Measurements from ENCODE around the gene GPR132. TPM values are rescaled to one million over a fixed set of nuclear protein-coding genes. Genes with fewer than 3 reads are reported as not detected.

GPR132 gene
- total RNA-seq, 1 donor from 2014 or later = 0.82 TPM

DNA sequence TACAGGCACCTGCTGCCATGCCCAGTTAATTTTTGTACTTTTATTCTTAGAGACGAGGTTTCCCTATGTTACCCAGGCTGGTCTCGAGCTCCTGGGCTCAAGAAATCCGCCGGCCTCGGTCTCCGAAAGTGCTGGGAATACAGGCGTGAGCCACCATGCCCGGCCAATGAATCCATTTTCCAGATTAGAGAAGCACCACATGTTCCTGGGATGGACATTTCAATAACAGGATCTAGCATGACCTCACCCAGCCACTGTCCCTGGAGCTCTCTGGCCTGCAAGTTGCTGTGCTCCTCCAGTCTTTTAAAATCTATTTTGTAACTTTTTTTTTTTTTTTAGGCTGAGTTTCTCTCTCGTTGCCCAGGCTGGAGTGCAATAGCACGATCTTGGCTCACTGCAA is 2.2 kb downstream of the GPR132 start:
- DNase-seq (ENCODE audit: extremely low read depth, low read depth, low spot score) = no peak

DNA sequence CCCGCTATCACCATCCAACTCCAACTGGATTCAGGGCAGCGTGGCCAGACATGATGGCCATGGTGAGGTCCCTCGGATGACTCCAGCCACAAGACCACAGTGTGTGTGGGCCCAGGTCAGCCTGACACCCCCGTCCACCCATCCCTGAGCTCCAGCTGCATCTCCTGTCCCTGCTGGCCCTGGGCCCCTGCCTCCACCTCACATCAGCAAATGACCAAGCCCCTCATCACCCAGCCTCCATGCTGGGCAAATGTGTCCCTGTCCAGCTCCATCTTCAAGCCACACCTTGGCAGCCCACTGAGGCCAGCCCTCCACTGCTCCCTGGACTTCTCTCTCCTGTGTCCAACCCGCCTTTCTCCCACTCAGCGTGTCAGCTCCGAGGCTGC is 3.2 kb downstream of the GPR132 start:
- no peak for DNase-seq (ENCODE audit: extremely low read depth, low read depth, low spot score)

DNA sequence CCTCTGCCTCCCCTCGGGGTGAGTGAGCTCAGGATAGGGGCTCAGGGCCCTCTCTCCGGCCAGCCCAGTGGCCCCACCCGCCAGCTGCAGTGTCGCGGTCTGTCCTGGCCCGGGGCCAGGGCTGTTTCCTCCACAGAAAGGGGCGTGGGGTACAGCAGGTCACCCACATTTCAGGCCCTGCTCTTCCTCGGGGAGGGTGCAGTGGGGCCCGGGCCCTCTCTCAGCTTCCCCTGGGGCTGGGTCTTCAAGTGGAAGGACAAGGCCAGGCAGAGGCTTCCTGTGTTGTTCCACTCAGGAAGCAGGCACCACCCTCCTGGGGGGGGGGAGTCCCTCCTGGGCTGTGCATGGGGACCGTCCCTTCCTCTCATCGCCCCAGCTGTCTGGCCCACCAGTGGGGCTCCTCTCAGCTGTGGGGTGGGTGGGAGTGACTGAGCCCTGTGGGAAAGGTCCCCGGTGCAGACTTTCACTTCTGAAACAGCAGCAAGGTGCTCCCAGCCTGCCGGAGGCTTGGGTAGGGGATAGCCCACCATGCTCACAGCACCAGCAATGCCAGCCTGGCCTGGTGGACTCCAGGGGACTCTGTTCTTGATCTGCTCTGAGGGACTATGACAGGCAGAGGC is 3.7 kb downstream of the GPR132 start:
- no peak for DNase-seq (ENCODE audit: extremely low read depth, low read depth, low spot score)

DNA sequence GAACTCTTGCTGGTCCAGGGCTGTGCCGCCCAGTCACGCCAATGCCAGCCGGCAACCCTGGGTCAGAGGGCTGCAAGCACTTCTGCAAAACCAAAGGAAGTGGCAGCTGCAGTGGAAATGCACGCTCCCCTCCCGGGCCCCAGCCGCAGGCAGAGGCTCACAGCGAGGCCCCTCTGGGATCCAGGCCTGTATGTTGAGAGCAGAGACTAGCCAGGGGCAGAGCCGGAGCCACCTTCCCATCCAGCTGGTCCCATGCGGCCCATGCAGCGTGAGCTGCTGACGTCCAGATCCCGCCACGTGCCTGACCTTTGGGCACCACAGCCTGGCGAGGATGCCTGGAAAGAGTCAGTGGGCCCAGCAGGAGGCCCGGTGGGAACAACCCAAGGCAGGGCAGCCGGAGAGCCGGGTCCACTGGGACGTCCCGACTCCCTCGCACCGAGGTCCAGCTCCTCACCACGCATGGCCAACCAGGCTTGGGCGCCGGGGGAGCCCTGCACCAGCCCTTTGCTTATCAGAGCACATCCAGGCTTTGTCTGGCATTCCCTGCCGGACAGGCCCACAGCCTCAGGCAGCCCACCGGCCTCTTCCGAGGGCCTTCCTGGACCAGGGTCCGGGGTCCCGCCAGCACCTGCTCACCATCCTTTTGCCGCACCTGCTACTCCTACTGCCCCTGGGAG is 4.3 kb downstream of the GPR132 start:
- no peak for DNase-seq (ENCODE audit: extremely low read depth, low read depth, low spot score)

DNA sequence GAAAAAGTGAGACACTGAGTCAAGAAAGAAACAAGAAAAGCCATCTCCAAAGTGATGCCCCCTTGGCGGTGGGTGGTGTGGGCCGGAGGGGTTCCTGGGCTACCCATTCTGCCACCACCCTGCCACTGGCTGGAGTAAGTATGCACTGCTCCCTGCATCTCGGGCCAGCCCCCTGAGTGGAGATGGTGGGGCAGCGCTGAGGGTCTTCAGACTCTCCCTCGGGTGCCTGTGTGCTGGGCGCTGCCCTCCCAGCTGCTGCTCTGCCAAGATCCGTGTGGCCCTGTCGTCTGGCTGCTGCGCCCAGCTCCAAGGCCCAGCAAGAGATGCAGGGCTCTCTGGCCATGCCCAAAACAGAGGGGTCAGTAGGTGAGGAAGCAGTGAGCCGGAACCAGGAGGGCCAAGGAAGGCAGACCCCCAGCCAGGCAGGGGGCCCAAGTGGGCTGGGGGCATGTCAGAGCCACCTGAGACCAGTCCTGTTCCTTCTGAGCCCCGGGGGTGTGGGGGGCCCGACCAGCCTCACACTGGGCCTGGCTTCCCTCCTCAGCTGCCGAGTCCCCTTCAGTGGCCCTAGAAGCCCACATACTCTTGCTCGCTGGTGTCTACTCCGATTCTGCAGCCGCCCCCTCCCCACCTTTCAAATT is 5.2 kb downstream of the GPR132 start:
- no peak for DNase-seq (ENCODE audit: extremely low read depth, low read depth, low spot score)

DNA sequence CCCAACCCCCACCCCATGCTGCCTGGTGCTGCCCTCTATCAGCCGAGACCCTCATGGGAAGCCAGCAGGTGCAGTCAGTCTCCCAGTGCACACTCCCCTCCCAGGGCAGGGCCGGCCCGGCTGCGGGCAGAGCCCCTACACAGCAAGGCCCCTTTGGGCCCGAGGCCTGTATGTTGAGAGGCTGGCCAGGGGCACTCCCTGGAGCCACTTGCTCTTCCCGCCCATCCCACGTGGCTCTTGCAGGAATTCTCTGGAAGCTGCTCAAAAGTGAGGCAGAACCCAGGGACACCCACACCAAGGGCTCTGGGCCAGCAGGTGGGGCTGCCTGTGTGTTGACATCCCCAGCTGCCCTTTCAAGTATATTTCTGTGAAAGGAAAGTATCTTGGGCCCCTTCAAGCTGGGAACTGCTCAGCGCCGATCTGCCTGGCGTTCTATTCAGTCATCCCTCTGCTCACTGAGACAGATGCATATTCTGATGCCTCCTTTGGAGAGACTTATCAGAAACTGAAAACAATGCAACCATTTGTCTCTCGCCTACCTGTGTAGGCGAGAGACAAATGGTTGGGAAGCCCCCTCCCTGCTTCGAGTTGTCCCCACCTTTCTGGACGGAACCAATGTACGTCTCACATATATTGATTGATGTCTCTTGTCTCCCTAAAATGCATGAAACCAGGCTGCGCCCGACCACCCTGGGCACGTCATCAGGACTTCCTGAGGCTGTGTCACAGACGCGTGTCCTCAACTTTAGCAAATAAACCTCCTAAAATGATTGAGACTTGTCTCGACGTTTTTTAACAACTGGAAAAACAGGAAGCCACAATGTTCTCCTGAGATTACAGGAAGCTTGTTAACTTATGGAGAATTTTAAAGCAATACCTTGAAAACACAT is 6.0 kb downstream of the GPR132 start:
- DNase-seq (ENCODE audit: extremely low read depth, low read depth, low spot score) = no peak

DNA sequence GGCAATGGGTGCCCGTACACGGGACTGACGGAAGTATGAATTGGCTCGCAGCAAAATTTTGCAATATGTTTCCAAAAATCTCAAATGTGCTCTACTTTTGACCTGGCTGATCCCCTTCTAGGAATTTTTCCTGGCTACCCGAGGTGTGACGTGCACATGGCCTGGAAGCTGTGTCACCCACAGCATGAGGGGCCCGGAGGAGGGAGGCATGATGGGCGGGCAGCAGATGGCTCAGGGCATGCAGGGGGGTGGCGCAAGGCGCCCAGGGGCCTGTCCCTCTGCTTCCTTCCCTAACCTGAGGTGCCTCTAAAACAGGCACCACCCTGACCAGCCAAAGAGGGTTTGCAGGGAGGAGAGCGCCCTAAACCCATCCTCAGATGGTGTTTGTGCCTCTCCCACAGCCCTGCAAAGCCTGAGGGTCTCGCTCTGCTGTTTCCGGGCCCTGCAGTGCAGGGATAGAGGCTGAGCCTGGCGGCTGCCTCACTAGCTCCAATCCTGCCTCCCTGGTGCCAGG is 6.7 kb downstream of the GPR132 start:
- DNase-seq (ENCODE audit: extremely low read depth, low read depth, low spot score) = no peak

DNA sequence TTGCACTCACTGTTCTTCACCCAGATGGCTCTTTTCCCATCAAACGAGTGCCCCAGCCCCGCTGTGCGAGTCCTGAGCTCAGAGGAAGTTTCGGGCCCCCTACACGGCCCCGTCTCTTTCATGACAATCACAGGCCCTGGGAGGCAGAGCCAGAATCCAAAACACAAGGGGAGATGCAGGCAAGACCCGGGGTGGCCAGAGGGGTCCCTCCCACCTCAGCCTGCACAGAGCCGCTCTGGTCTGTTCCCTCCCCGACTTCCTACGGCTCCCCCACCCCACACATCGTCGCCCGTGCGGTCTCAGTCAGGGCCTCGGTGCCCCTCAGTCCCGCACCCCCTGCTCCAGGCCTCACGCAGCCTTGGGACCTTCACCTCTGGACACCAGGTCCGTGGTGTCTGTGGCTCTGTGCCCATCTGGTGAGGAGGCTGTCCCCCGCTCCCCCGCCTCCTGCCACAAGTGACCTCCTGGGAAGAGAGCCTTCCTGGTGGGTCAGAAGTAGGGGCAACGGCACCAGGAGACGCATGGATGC is 8.9 kb downstream of the GPR132 start:
- DNase-seq (ENCODE audit: extremely low read depth, low read depth, low spot score) = no peak

DNA sequence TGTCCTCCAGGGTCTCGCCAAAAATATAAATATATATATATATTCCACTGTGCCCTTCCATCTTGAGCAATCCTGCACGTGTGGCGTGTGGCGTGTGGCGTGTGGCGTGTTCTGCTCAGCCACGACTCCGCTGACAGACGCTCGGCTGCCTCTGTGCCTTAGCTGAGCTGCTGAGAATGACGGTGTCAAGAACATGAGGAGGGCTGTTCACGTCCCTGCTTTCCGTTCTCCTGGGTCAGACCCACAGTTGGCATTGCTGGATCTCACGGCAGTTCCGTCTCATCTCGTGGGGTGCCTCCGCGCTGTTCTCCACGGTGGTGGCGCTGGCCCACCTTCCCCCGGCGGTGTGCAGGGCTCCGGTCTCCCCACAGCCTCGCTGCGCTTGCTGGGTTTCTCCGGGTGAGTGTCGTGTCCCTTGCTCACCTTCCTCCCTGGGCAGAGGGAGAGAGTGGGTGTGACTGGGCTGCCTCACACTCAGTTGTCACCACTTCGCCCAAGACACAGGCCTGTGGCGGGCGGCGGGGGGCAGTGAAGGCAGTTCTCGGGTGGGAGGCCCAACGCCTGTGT is 9.4 kb downstream of the GPR132 start:
- DNase-seq (ENCODE audit: extremely low read depth, low read depth, low spot score) = no peak

DNA sequence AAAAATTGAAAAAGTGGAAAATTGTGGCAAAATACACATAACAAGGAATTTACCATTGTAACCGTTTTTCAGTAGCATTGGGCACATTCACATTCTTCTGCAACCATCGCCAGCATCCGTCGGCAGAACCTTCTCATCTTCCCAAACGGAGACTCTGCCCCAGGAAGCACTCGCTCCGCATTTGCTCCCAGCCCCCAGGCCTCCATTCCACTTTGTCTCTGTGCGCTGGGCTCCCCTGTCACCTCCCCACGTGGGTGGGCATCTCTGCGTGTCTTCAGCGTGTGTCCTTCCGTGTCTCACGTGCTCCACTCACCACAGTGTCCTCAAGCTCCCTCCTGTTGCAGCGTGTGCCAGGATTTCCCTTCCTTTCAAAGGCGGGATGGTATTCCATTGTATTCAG is 9.9 kb downstream of the GPR132 start:
- DNase-seq (ENCODE audit: extremely low read depth, low read depth, low spot score) = no peak

DNA sequence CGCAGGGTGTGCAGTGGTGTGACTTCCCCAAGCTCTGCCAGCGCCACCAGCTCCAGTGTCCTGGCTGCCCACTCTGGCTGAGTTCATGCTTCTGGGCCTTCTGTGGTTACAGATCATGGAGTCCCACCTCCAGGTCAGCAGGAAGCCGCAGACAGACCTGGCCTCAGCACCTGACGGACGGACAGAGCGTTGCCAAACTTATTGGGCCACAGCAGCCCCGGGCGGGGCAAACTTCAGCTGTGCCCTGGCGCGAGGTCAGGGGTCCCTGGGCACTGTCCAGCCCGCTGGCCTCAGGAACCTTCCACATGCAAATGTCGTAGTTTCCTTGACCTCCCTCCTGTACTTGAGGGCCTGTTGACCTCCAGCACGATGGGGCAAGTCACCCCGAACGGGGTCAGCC is 11.2 kb downstream of the GPR132 start:
- no peak for DNase-seq (ENCODE audit: extremely low read depth, low read depth, low spot score)

DNA sequence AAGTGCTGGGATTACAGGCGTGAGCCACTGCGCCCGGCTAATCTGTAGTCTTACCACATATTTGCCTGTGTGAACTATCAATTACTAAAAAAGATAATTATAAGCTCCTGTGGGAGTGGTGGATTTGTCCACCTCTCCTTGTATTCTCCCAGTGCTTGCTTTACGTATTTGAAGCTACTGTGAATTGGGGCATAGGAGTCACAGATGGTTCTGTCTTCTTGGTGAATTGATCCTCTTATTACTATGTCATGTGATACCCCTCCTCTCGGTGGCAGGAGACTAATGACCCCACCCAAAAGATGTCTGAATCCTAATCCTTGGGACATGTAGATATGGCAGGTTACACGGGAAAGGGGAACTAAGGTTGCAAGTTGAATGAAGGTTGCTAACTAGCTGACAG is 11.8 kb downstream of the GPR132 start:
- DNase-seq (ENCODE audit: extremely low read depth, low read depth, low spot score) = no peak

DNA sequence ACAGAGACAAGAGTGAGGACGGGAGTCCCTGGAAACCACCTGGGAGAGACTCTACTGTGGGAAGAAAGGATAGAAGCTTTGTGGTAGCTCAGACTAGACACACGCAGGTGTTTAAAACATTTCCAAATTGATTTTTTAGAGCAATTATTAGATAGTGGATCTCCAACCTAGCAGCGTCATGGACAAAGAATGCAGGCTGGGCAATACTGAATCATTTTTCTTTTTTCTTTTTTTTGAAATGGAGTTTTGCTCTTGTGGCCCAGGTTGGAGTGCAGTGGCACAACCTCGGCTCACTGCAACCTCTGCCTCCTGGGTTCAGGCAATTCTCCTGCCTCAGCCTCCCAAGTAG is 13.1 kb downstream of the GPR132 start:
- no peak for DNase-seq (ENCODE audit: extremely low read depth, low read depth, low spot score)

DNA sequence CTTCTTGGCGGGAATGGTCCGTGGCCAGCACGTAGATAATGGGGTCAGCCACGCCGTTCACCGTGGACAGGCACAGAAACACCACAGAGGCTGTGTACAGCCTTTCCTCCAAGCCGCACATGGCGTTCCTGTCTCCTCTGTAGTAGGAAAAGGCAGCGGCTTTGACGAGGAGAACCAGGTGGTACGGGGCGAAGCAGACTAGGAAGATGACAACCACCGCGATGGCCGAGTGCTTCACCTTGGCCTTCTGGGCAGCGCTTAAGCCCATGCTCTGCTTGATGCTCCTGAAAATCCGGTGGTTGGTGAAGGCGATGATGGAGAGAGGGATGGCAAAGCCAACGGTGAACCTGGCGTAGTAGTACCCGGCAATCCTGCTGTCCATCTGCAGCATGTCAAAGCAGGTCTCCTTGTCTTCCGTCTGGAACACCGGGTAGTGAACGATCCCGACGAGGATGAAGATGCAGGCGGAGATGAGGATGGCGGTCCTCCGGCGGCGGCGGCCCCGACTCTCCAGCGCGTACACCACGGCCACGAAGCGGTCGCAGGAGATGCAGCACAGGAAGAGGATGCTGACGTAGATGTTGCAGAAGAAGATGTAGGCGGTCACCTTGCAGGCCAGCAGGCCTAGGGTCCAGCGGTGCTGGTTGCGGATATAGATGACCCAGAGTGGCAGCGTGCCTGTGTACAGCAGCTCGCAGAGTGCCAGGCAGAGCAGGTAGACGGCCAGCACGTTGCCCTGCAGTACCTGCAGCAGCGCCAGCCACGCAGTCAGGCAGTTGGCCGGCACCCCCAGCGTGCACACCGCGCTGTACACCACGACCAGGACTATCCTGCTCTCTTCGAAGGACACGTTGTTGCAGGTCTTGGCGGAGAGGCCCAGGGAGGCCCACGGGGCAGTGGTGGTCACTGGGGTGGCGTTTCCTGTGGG is 13.8 kb downstream of the GPR132 start:
- no peak for DNase-seq (ENCODE audit: extremely low read depth, low read depth, low spot score)

DNA sequence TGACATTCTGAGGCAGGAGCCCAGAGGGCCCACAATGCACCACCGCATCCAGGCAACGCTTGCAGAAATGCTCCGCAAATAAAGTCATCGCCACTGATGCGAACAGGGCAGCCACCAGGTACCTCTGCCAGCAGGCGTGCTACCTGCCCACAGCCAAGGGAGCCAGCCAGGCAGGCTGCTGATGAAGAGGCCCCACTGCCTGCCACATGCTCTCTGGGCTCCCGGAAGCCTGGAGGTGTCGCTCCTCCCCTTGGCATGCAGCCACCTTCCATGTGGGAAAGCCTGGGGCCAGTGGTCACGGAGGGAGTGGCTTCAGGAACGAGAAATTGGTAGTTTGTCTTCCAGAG is 14.7 kb downstream of the GPR132 start:
- DNase-seq (ENCODE audit: extremely low read depth, low read depth, low spot score) = no peak

DNA sequence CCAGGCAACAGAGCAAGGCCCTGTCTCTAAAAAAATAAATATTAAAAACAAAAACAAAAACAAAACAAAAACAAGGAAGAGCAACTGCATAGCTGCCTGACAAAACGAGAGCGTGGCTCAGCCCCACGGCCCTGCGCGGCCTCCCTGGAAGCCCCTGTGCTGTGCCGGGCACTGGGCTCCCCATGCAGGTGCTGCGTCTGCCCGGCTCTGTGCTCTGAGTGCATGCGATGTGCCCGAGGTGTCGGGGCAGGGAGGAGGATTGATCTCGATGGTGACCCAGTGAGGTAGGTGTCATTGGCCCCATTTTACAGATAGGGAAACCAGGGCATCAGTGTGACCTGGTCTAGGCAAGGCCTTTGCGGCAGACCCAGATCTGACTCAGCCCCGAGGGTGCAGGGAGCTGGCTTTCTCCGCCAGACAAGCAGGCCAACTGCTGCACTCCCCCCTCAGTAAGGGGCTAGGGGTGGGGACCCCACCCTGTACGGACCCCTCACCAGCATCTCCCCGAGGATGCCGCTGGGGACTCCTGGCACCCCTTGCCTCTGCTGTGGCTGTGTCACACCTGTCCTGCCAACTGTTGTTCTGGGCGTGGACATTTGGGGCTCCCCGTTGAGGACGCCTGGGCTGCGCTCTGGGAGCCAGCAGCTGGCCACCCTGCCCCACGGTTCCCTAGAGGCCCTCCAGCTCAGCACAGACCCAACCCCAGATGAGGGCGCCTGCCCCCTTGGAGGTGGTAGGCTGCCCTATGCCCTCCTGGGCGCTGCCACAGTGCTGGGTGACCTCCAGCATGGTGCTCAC is 15.3 kb downstream of the GPR132 start:
- no peak for DNase-seq (ENCODE audit: extremely low read depth, low read depth, low spot score)

DNA sequence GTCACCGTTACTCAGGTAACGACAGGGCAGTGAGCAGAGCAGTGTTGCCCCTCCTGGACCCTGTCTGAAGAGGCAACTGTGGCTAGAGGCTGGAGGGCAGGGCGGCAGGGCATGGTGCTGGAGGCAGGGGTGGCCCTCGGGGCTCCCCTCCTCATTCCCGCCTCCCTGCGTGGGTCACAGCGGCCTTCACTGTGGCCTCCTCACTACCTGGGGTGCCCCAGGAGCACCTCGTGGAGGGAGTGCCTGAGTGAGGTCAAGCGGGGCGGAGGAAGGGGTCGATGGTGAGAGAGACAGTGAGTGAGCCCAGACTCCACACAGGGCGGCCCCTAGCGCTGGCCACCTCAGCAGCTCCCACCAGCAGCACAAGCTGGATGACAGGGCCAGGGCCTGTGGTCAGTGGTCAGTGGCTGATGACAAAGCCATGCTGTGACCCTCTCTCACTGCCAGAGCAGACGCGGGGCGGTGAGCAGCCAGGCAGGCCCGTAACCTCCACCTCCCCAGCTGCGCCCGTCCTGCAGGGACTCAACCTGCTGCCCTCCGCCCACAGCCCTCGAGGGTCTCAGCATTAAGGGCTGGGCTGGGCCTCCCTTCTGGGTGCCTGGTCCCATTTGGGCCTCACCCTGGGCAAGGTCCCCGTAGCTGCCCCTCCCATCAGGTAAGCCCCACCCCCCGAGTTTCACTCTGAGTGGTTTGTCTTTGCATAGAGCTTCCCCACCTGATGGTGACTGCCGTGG is 17.8 kb downstream of the GPR132 start:
- no peak for DNase-seq (ENCODE audit: extremely low read depth, low read depth, low spot score)

DNA sequence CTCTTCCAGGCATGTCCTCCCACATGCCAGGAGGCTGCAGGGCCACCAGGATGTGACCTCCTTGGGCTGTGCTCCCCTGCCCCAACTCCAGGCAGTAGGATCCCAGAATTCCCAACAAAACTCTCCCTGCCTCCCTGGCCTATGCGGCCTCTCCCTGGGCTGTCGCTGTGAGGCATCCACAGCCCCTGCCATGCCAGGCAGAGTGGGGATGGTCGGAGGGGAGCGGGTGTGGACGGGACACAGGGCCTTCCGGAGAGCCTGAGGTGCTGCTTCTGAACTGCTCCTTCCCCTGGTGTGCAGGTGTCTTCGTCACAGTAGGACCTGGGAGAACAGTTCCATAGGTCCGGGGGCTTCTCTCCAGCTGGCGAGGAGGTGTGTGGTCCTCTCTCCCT is 18.3 kb downstream of the GPR132 start:
- DNase-seq (ENCODE audit: extremely low read depth, low read depth, low spot score) = no peak

All from glomerular endothelial cell (primary cell).